Activated naive CD4-positive, alpha-beta T cell treated with anti-CD3 and anti-CD28 coated beads for 36 hours (primary cell): Measurements from ENCODE around the gene OAF. TPM values are rescaled to one million over a fixed set of nuclear protein-coding genes. Genes with fewer than 3 reads are reported as not detected.

Experiments used
- CTCF ChIA-PET: fragments of 350-600 bp; sonication (Branson Sonifier 250); formaldehyde crosslinking; loops from one replicate; lab custom pipeline; 2021; ENCODE audit warnings: antibody characterized with exemption; lab: Charles Lee
- DNase-seq: peaks from one replicate; pipeline ENCODE4 v3.0.0-alpha.2; 2020
- H3K27ac Mint-ChIP-seq: one replicate; pipeline ENCODE4 v1.8.0; 2021; ENCODE audit warnings: mild to moderate bottlenecking, mixed read lengths
- H3K27me3 Mint-ChIP-seq: one replicate; pipeline ENCODE4 v1.8.0; 2021; ENCODE audit warnings: low read depth, mixed read lengths
- H3K36me3 Mint-ChIP-seq: one replicate; pipeline ENCODE4 v1.8.0; 2021; ENCODE audit warnings: low read depth, mixed read lengths
- H3K4me1 Mint-ChIP-seq: one replicate; pipeline ENCODE4 v1.8.0; 2021; ENCODE audit warnings: low read depth, mixed read lengths
- H3K4me3 Mint-ChIP-seq: one replicate; pipeline ENCODE4 v1.8.0; 2021; ENCODE audit warnings: mild to moderate bottlenecking, moderate library complexity, mixed read lengths
- H3K9me3 Mint-ChIP-seq: one replicate; pipeline ENCODE4 v1.8.0; 2021; ENCODE audit warnings: mixed read lengths
- intact Hi-C: fragments of 100-400 bp; cut with micrococcal nuclease; formaldehyde crosslinking; loops from one replicate; pipeline ENCODE4 v1.15.1; 2023
- total RNA-seq, 2 experiments: library from RNA; stranded (reverse); gene quantifications; one replicate each; pipeline ENCODE4 v1.2.3, GENCODE V29; 2021

Gene OAF
- total RNA-seq, 2 experiments from 2014 or later, result 1.5 to 1.6 TPM

DNA sequence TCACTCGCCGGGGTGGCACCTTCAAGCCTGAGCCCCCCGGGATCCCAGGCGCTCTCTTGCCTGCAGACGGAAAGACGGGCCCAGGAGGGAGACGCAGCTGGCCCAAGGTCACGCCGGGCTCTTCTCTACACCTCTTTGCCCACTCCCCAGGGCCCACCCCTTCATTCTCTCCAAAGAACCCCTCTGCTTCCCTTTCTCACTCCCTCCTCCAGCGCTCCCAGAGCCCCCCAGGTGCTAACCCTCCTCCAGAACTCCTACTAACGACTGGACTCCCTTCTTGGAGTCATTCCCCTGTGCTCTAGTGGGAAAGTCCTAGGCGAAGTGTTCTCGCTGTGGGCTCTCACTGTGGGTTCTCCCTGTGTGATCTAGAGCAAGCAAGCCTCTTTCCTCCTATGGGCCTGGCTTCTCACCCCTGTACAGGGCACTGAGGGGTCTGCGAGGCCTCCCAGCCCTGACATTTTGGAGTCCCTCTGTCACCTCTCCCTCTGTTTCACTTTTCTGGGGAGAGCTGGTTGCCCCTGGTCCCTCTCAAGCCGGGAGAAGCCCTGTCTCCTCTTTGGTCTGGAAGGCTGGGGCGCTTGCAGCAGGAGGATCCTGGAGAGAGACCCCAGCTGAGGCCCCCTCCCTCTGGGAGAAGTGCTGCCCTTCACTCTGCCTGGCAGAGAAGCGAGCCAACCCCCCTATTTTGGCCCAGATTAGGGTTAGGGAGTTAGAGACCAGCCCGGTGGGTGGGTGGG lies 858 bp downstream of the OAF start:
- H3K36me3 Mint-ChIP-seq, result no peaks in the 10 kb centered on the region
- peaks cover 10% of the 10 kb centered on the region for H3K27me3 Mint-ChIP-seq
- peak overlapping the region; percentile 83 for H3K4me3 Mint-ChIP-seq

DNA sequence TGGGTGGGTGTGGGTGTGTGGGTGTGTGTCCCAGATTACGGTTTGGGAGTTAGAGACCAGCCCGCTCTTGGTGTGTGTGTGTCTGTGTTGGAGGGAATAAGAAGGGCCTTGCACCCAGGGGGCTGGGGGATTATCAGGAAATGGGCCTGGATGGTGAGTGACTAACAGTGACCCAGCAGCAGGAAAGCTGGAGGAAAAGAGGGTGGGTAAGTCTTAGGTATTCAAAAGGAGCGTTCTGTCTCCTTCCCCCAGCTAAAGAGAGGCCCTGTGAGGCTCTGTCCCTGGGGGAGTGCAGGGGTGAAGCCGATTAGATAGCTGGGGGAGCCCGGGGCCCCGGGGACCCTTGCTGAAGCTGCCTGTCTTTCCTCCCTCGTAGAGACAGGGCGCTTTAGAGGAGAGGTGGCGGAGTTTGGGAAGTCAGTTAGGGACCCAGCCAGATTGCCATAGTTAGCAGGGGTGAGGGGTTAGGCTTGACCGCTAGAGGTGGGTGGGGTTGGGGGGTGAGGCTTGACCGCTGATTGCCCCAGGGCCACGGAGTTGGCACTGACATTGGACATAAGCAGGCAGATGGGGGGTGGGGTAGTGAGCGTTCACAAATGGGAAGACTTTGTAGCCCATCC lies 1.5 kb downstream of the OAF start:
- Mint-ChIP-seq H3K27ac (no peak overlapping the region), H3K36me3 (no peaks in the 10 kb centered on the region), H3K27me3 (peaks cover 8% of the 10 kb centered on the region), H3K9me3 (no peaks in the 10 kb centered on the region), H3K4me3 (no peak overlapping the region), H3K4me1 (peaks cover 5% of the 10 kb centered on the region)
- DNase-seq, result no peak
- intact Hi-C loops, result loop anchor here (5.0 kb wide), 1 partner anchor 40 kb away; no protein-coding TSS in a partner anchor
- CTCF ChIA-PET, result interaction anchor here (0.8 to 4.1 kb wide), 4 partner anchors 18 to 36 kb away, joined by 3 to 12 read pairs (median 3); no protein-coding TSS in a partner anchor

More for the DNA sequence above, 858 bp downstream of the OAF start:
- Mint-ChIP-seq H3K4me1 (peaks cover 5% of the 10 kb centered on the region), H3K9me3 (no peaks in the 10 kb centered on the region), H3K27ac (peak overlapping the region; percentile 44)
- peak; percentile 10 for DNase-seq
- intact Hi-C loops, result loop anchor here (5.0 kb wide), 1 partner anchor 39 kb away; no protein-coding TSS in a partner anchor
- CTCF ChIA-PET, result interaction anchor here (4.1 kb wide), 1 partner anchor 19 kb away, joined by 12 read pairs; no protein-coding TSS in a partner anchor

DNA sequence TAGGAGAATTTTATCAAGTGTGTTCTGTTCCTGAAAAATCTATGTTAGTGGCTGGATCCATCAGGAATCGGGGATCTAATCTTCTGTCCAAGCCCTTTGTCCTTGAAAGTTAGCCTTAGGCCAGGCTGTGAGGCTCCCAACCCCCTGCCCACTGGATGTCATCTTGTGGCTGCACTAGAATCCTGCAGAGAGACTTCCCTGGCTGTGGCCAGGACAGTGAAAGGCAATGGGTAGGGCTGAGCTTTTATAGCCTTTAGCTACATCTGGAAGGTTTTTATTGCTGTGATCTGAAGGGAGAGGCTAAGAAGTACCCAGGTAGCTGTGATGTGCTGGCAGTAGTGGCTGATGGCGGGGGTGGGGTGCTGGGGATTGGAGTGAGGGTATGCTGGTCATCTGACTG lies 2.1 kb downstream of the OAF start:
- H3K9me3 Mint-ChIP-seq, result no peaks in the 10 kb centered on the region
- no peak overlapping the region for H3K27ac Mint-ChIP-seq
- intact Hi-C loops, result loop anchor here (5.0 kb wide), 1 partner anchor 41 kb away; no protein-coding TSS in a partner anchor
- H3K4me1 Mint-ChIP-seq, result peaks cover 5% of the 10 kb centered on the region
- no peak for DNase-seq
- H3K36me3 Mint-ChIP-seq, result no peaks in the 10 kb centered on the region
- CTCF ChIA-PET, result interaction anchor here (0.8 to 4.1 kb wide), 4 partner anchors 17 to 35 kb away, joined by 3 to 12 read pairs (median 3); no protein-coding TSS in a partner anchor
- H3K4me3 Mint-ChIP-seq, result no peak overlapping the region
- H3K27me3 Mint-ChIP-seq, result peaks cover 6% of the 10 kb centered on the region

- peaks cover 5% of the 10 kb centered on the region for H3K4me1 Mint-ChIP-seq
- no peak overlapping the region for H3K27ac Mint-ChIP-seq
- no peak overlapping the region for H3K4me3 Mint-ChIP-seq
- no peak for DNase-seq
- H3K27me3 Mint-ChIP-seq, result no peaks in the 10 kb centered on the region
- CTCF ChIA-PET, result interaction anchor here (1.3 to 4.1 kb wide), 2 partner anchors 8 to 16 kb away, joined by 4 to 12 read pairs; no protein-coding TSS in a partner anchor
- intact Hi-C loops, result loop anchor here (5.0 kb wide), 1 partner anchor 42 kb away; no protein-coding TSS in a partner anchor
- H3K36me3 Mint-ChIP-seq, result no peaks in the 10 kb centered on the region
- H3K9me3 Mint-ChIP-seq, result no peaks in the 10 kb centered on the region
Measured at GRCh38 chr11:120214581-120214980, 3.7 kb downstream of the OAF start.

GRCh38 chr11:120215634-120216033 lies 4.8 kb downstream of the OAF start:
- Mint-ChIP-seq H3K4me1 (peaks cover 5% of the 10 kb centered on the region), H3K36me3 (no peaks in the 10 kb centered on the region), H3K27ac (no peak overlapping the region), H3K9me3 (no peaks in the 10 kb centered on the region), H3K27me3 (no peaks in the 10 kb centered on the region), H3K4me3 (no peak overlapping the region)
- CTCF ChIA-PET, result interaction anchor here (1.3 to 4.1 kb wide), 2 partner anchors 15 to 87 kb away, joined by 3 to 12 read pairs; no protein-coding TSS in a partner anchor
- intact Hi-C loops, result no loop called here
- DNase-seq, result no peak

DNA sequence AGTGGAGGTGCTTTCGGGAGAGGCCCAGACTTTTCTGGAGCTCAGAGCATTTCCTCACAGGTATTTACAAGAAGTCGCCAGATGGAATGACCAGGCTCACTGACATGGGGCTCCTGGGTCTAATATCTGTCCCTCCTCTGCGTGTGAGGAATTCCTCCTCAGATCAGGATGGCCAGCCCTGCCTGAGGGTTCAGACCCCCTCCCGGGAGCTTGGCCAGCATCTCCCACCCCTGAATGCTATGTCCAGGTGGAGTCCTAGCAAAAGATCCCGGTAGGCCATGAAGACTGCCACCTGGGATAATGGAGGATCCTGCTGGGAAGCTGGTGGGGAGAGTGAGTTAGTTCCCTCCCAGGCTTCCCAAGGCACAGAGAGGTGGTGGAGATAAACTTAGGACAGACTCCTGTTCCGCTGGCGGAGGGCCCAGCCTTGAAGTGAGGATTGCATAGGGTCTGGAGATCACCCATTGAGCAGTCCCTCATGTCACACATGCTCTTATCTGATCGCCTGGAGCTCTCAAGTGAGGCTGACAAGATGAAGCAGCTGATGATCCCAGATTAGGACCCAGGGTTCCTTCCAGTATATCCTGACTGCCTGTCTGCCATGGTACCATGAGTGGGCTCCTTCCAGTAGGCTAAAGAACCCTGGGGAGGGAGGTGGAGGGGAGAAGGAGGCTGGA lies 5.7 kb downstream of the OAF start:
- DNase-seq, result no peak
- intact Hi-C loops, result no loop called here

DNA sequence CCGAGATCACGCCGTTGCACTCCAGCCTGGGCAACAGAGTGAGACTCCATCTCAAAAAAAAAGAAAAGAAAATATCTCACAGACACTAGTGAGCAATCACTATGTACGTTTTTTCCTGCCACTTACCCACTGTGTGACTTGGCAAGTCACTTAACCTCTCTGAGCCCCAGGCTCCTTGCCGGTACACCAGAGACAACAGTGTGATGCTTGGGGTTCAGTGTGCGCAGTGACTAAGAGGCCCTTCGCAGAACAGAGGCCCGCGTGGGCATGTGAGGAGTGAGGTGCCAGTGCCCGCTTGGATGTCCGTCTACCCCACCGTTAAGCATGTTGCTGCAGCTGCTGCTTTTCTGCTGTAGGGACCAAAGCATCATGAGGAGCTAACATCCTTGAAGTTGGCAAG lies 6.7 kb downstream of the OAF start:
- Mint-ChIP-seq H3K36me3 (no peaks in the 10 kb centered on the region), H3K4me1 (no peaks in the 10 kb centered on the region), H3K4me3 (no peak overlapping the region), H3K27ac (no peak overlapping the region), H3K9me3 (no peaks in the 10 kb centered on the region), H3K27me3 (no peaks in the 10 kb centered on the region)
- intact Hi-C loops, result no loop called here
- no peak for DNase-seq
- CTCF ChIA-PET, result no interaction called here

More for the DNA sequence above, 5.7 kb downstream of the OAF start:
- CTCF ChIA-PET, result interaction anchor here (1.3 kb wide), 1 partner anchor 86 kb away, joined by 3 read pairs; no protein-coding TSS in a partner anchor
- no peaks in the 10 kb centered on the region for H3K36me3 Mint-ChIP-seq
- H3K9me3 Mint-ChIP-seq, result no peaks in the 10 kb centered on the region
- no peaks in the 10 kb centered on the region for H3K27me3 Mint-ChIP-seq
- no peak overlapping the region for H3K27ac Mint-ChIP-seq
- H3K4me3 Mint-ChIP-seq, result no peak overlapping the region
- H3K4me1 Mint-ChIP-seq, result peaks cover 3% of the 10 kb centered on the region

GRCh38 chr11:120217941-120218694 lies 7.3 kb downstream of the OAF start:
- intact Hi-C loops, result no loop called here
- no peaks in the 10 kb centered on the region for H3K27me3 Mint-ChIP-seq
- no peak overlapping the region for H3K4me3 Mint-ChIP-seq
- H3K27ac Mint-ChIP-seq, result no peak overlapping the region
- CTCF ChIA-PET, result no interaction called here
- no peaks in the 10 kb centered on the region for H3K4me1 Mint-ChIP-seq
- H3K9me3 Mint-ChIP-seq, result no peaks in the 10 kb centered on the region
- no peaks in the 10 kb centered on the region for H3K36me3 Mint-ChIP-seq
- no peak for DNase-seq

GRCh38 chr11:120218695-120219033 lies 7.8 kb downstream of the OAF start:
- intact Hi-C loops, result no loop called here
- no peaks in the 10 kb centered on the region for H3K4me1 Mint-ChIP-seq
- no peaks in the 10 kb centered on the region for H3K27me3 Mint-ChIP-seq
- CTCF ChIA-PET, result no interaction called here
- H3K4me3 Mint-ChIP-seq, result no peak overlapping the region
- no peaks in the 10 kb centered on the region for H3K9me3 Mint-ChIP-seq
- no peak for DNase-seq
- no peak overlapping the region for H3K27ac Mint-ChIP-seq
- no peaks in the 10 kb centered on the region for H3K36me3 Mint-ChIP-seq

DNA sequence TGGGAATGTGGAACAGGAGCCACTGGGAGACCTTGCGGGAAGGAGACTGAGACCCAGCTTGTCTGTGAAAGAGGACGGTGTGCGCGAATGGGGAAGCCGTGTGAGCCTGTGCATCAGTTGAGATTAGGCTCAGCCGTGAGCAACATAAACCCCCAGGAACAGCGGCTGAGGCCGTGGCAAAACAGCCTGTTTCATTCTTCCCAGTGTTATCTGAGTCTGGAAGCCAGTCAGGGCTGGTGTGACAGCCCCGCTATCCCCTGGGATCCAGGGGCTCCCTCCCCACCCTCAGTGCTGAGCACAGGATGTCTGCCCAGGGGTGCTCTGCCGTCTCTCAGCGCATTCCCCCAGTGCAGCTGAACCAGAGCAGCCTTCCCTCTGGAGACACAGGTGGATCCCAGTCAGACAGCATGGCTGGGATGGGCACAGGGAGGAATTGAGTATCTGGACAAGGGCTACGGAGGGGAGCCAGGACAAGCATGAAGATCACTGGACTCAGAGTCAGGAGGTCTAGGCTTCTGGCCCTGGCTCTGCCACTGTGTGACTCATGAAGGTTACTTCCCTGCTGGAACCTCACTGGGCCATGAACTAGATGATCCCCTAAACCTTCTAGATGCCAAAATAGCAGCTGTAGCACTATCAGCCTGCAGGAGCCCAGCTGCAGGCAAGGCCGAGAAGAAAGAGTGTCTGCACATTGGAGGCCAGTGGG lies 8.6 kb downstream of the OAF start:
- CTCF ChIA-PET, result no interaction called here
- intact Hi-C loops, result no loop called here
- H3K27me3 Mint-ChIP-seq, result no peaks in the 10 kb centered on the region

More for the DNA sequence above, 8.6 kb downstream of the OAF start:
- Mint-ChIP-seq H3K9me3 (no peaks in the 10 kb centered on the region), H3K4me3 (no peak overlapping the region), H3K4me1 (peaks cover under 1% of the 10 kb centered on the region), H3K36me3 (no peaks in the 10 kb centered on the region), H3K27ac (no peak overlapping the region)
- DNase-seq, result no peak
